Liver (tissue), 9 donors: ENCODE results near the gene EID2B. TPM values are rescaled to one million over a fixed set of nuclear protein-coding genes. Genes with fewer than 3 reads are reported as not detected.

Experiments used
- DNase-seq: peaks from one replicate; pipeline ENCODE4 v3.0.0-alpha.2; 2017; ENCODE audit warnings: low spot score
- H3K27ac ChIP-seq, 2 donors: one replicate each; pipeline ENCODE4 v1.7.0; 2013; ENCODE audit warnings: inconsistent platforms in 2 of 2, low read length in 2 of 2, control low read depth in 1 of 2, low read depth in 1 of 2, mild to moderate bottlenecking in 1 of 2
- H3K27me3 ChIP-seq, 4 donors: one replicate each; pipeline versions ENCODE4 v1.6.1 to v1.7.0; 2013; ENCODE audit warnings: low read length in 3 of 4, inconsistent platforms in 1 of 4, mild to moderate bottlenecking in 1 of 4, moderate library complexity in 1 of 4; ENCODE audit not compliant: control insufficient read depth in 4 of 4, insufficient read depth in 4 of 4
- H3K36me3 ChIP-seq, 4 donors: one replicate each; pipeline versions ENCODE4 v1.6.1 to v1.7.0; 2013; ENCODE audit warnings: low read length in 3 of 4, mild to moderate bottlenecking in 3 of 4, low read depth in 1 of 4, moderate library complexity in 1 of 4; ENCODE audit not compliant: control insufficient read depth in 4 of 4, insufficient read depth in 3 of 4
- H3K4me1 ChIP-seq, 4 donors: one replicate each; pipeline versions ENCODE4 v1.6.1 to v1.7.0; 2013; ENCODE audit warnings: low read length in 3 of 4, mild to moderate bottlenecking in 3 of 4, moderate library complexity in 1 of 4; ENCODE audit not compliant: control insufficient read depth in 4 of 4, insufficient read depth in 4 of 4
- H3K4me3 ChIP-seq, 3 donors: one replicate each; pipeline versions ENCODE4 v1.6.1 to v1.7.0; 2013; ENCODE audit warnings: low read length in 3 of 3, control low read depth in 1 of 3, low read depth in 1 of 3, mild to moderate bottlenecking in 1 of 3
- H3K9ac ChIP-seq, 2 donors: one replicate each; pipeline ENCODE4 v1.7.0; 2013; ENCODE audit warnings: low read length in 2 of 2, mild to moderate bottlenecking in 2 of 2, moderate library complexity in 2 of 2, control low read depth in 1 of 2, low read depth in 1 of 2
- H3K9me3 ChIP-seq, 4 donors: one replicate each; pipeline versions ENCODE4 v1.6.1 to v1.7.0; 2013; ENCODE audit warnings: low read length in 3 of 4; ENCODE audit not compliant: control insufficient read depth in 4 of 4
- FOXA2 ChIP-seq: IDR thresholded peaks from 2 replicates; pipeline ENCODE4 v1.6.1; 2016; ENCODE audit warnings: antibody characterized with exemption
- GABPA ChIP-seq, 2 donors: IDR thresholded peaks in 1 of 2; conservative IDR thresholded peaks in 1 of 2; 2 replicates each; pipeline ENCODE4 v1.6.1; 2016; ENCODE audit warnings: antibody characterized with exemption in 2 of 2, mild to moderate bottlenecking in 1 of 2, moderate library complexity in 1 of 2
- HNF4G ChIP-seq: IDR thresholded peaks from 2 replicates; pipeline ENCODE4 v1.6.1; 2016; ENCODE audit warnings: antibody characterized with exemption
- JUND ChIP-seq, 2 donors: IDR thresholded peaks; 2 replicates each; pipeline ENCODE4 v1.6.1; 2016; ENCODE audit warnings: antibody characterized with exemption in 2 of 2
- NR2F2 ChIP-seq: IDR thresholded peaks from 2 replicates; pipeline ENCODE4 v1.6.1; 2016; ENCODE audit warnings: antibody characterized with exemption
- RAD21 ChIP-seq, 2 donors: IDR thresholded peaks; 2 replicates each; pipeline ENCODE4 v1.6.1; 2016; ENCODE audit warnings: antibody characterized with exemption in 2 of 2, mild to moderate bottlenecking in 2 of 2
- RXRA ChIP-seq, 2 donors: IDR thresholded peaks; 2 replicates each; pipeline ENCODE4 v1.6.1; 2017 to 2018; ENCODE audit warnings: antibody characterized with exemption in 2 of 2, mild to moderate bottlenecking in 1 of 2
- SP1 ChIP-seq: IDR thresholded peaks from 2 replicates; pipeline ENCODE4 v1.6.1; 2018; ENCODE audit warnings: antibody characterized with exemption, mild to moderate bottlenecking
- YY1 ChIP-seq: IDR thresholded peaks from 2 replicates; pipeline ENCODE4 v1.6.1; 2016; ENCODE audit warnings: antibody characterized with exemption, mild to moderate bottlenecking
- WGBS: extraction: QIAGEN DNeasy Blood & Tissue Kit; methylation state at CpG from one replicate; pipeline ENCODE4 v1.1.7; 2013; 5-methylcytosine and 5-hydroxymethylcytosine counted together
- polyA plus RNA-seq, 2 donors: library from polyadenylated mRNA; stranded (reverse) in 1 of 2; unstranded in 1 of 2; fragments of 200-250 nt in 1 of 2; fragments of >200 nt in 1 of 2; fragmentation: Nextera tagmentation in 1 of 2; extraction: Ambion mirVana in 1 of 2; gene quantifications; one replicate each; pipeline versions ENCODE4 v1.2.1 to v1.2.3, GENCODE V29; 2013 to 2015
- total RNA-seq, 2 donors: library from RNA; depleted of rRNA; stranded (reverse); fragments of >200 nt; gene quantifications; one replicate each; pipeline ENCODE4 v1.2.3, GENCODE V29; 2014
- TF ChIP-seq, protein P1 (sequence below): fragments of 150-350 bp; IDR thresholded peaks from 2 replicates; pipeline ENCODE4 v1.5.1; 2017; ENCODE audit warnings: improper control_type of control experiment, low read depth, low read length; ENCODE audit not compliant: missing input control
- TF ChIP-seq, protein P2 (sequence below): IDR thresholded peaks from 2 replicates; pipeline ENCODE4 v1.6.1; 2016; ENCODE audit warnings: antibody characterized with exemption
- TF ChIP-seq, protein P3 (sequence below): IDR thresholded peaks from 2 replicates; pipeline ENCODE4 v1.6.1; 2016; ENCODE audit warnings: antibody characterized with exemption
- donor health status: healthy.
- donor health status: healthy.
- donor health status: healthy.
- donor health status: healthy.
- donor health status: healthy.

EID2B gene, protein sequence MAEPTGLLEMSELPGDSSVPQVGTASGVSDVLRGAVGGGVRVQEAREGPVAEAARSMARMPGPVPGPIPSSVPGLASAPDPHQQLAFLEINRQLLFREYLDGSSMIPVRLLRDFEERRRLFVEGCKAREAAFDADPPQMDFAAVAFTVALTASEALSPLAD
- total RNA-seq (1 to 10 TPM; 1.1 to 1.4 TPM), polyA plus RNA-seq (1 to 10 TPM in 1 of 2 donors, under 1 TPM in 1; 0.38 to 1.1 TPM)

DNA sequence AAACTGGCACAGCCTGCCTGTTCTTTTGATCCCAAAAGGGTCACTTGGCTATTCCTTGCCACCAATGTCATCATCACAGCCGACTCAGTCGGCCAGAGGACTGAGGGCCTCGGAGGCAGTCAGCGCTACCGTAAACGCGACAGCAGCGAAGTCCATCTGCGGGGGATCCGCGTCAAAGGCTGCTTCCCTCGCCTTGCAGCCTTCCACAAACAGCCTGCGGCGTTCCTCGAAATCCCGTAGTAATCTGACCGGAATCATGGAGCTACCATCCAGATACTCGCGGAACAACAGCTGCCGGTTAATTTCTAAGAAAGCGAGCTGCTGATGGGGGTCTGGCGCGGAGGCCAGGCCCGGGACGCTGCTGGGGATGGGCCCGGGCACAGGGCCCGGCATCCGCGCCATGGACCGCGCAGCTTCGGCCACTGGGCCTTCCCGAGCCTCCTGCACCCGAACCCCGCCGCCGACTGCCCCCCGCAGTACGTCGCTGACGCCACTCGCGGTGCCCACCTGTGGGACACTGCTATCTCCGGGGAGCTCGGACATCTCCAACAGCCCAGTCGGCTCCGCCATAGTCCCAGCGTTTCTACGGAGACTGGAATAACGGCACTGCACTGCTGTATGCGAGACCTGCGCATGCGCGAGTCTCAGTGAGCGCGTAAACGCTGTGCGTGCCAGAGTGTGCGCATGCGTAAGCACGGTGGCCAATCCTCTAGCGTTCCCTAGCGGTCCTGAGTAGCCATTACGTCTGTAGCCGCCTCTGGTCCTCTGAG lies at the start of gene EID2B:
EID2B (minus strand) TSS at position 620 of the 770 bp plus-strand sequence; CDS start at position 570, 50 bp downstream.
- Histone ChIP-seq H3K27ac (peak within 1 kb of the TSS; percentile 73 to 89), H3K4me1 (peaks cover 0 to 12% (median 10%) of the 10 kb centered on the region in 4 donors), H3K9me3 (no peaks in the 10 kb centered on the region), H3K9ac (peak within 1 kb of the TSS; percentile 73 to 91), H3K27me3 (no peaks in the 10 kb centered on the region), H3K4me3 (peak within 1 kb of the TSS; percentile 70 to 100 (median 79)), H3K36me3 (no peaks in the 10 kb centered on the region)
- TF ChIP-seq RAD21 (IDR thresholded peaks at IDR 0.05) (peak; percentile 96 to 97), YY1 (peak; percentile 84), NR2F2 (no peak), HNF4G (no peak), FOXA2 (no peak)
- TF ChIP-seq, protein P1, sequence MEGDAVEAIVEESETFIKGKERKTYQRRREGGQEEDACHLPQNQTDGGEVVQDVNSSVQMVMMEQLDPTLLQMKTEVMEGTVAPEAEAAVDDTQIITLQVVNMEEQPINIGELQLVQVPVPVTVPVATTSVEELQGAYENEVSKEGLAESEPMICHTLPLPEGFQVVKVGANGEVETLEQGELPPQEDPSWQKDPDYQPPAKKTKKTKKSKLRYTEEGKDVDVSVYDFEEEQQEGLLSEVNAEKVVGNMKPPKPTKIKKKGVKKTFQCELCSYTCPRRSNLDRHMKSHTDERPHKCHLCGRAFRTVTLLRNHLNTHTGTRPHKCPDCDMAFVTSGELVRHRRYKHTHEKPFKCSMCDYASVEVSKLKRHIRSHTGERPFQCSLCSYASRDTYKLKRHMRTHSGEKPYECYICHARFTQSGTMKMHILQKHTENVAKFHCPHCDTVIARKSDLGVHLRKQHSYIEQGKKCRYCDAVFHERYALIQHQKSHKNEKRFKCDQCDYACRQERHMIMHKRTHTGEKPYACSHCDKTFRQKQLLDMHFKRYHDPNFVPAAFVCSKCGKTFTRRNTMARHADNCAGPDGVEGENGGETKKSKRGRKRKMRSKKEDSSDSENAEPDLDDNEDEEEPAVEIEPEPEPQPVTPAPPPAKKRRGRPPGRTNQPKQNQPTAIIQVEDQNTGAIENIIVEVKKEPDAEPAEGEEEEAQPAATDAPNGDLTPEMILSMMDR = peak; percentile 100
- DNase-seq = peak; percentile 93
- WGBS = under 1% methylated on average over 65 of the region's 65 CpGs

DNA sequence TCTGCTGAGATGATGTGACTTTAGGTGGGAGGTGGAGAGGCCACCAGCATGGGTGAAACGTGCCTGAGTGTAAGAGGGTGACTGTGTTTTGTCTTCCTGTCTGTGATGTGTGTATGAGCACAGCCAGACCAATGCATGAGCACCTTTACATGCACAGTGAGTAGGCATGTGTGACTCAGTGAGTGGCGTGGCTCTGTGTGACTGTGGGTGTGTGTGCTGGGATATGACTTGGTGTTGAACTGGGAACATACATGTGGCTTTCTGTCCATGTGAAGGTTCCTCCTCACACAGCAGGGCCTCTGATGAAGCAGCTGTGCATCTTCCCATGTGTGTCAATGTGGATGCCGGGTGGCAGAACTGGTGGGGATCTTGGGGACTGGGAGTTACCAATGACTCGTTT lies 49.8 kb upstream of the EID2B start:
- peaks cover 0 to 8% (median 0%) of the 10 kb centered on the region in 4 donors for H3K27me3 ChIP-seq
- DNase-seq = no peak
- no peak overlapping the region for H3K4me3 ChIP-seq
- TF ChIP-seq GABPA (IDR thresholded peaks at IDR 0.05 in 1 of 2, conservative IDR thresholded peaks at IDR 0.05 in 1 of 2) = no peak
- TF ChIP-seq, protein P2, sequence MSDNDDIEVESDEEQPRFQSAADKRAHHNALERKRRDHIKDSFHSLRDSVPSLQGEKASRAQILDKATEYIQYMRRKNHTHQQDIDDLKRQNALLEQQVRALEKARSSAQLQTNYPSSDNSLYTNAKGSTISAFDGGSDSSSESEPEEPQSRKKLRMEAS = no peak
- no peak overlapping the region for H3K27ac ChIP-seq
- no peaks in the 10 kb centered on the region for H3K36me3 ChIP-seq
- peaks cover 0 to 3% (median 0%) of the 10 kb centered on the region in 4 donors for H3K9me3 ChIP-seq
- H3K4me1 ChIP-seq = no peaks in the 10 kb centered on the region
- no peak overlapping the region for H3K9ac ChIP-seq
- 27% methylated on average over 4 of the region's 4 CpGs for WGBS

DNA sequence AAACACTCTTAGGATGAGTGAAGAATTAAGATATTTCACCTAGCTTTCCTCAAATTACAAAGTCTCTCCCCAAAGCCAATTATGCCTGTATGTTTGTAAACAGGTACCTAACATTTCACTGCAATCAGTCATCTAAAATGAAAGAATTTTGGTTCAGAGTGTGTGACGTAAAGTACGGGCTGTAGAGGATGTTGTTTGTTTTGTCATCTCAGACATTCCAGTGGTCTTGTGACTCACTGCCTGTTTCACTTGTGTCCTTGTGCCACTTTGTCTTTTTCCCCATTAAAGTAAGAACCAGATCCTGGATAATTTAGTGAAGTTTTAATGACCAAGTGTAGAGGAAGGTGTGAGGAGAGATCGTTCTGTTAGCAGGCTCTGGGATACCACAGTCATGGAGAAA lies 36.0 kb upstream of the EID2B start:
- no peaks in the 10 kb centered on the region for H3K36me3 ChIP-seq
- H3K9me3 ChIP-seq = peaks cover 1 to 6% (median 3%) of the 10 kb centered on the region in 4 donors
- no peak overlapping the region for H3K27ac ChIP-seq
- no peaks in the 10 kb centered on the region for H3K4me1 ChIP-seq
- TF ChIP-seq FOXA2 (no peak), RXRA (IDR thresholded peaks at IDR 0.05) (no peak), JUND (IDR thresholded peaks at IDR 0.05) (no peak), SP1 (no peak)
- TF ChIP-seq, protein P3, sequence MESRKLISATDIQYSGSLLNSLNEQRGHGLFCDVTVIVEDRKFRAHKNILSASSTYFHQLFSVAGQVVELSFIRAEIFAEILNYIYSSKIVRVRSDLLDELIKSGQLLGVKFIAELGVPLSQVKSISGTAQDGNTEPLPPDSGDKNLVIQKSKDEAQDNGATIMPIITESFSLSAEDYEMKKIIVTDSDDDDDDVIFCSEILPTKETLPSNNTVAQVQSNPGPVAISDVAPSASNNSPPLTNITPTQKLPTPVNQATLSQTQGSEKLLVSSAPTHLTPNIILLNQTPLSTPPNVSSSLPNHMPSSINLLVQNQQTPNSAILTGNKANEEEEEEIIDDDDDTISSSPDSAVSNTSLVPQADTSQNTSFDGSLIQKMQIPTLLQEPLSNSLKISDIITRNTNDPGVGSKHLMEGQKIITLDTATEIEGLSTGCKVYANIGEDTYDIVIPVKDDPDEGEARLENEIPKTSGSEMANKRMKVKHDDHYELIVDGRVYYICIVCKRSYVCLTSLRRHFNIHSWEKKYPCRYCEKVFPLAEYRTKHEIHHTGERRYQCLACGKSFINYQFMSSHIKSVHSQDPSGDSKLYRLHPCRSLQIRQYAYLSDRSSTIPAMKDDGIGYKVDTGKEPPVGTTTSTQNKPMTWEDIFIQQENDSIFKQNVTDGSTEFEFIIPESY = no peak
- DNase-seq = no peak
- WGBS = 52% methylated on average over 3 of the region's 3 CpGs
- no peak overlapping the region for H3K4me3 ChIP-seq
- no peak overlapping the region for H3K9ac ChIP-seq
- H3K27me3 ChIP-seq = peaks cover 0 to 9% (median 0%) of the 10 kb centered on the region in 4 donors
